HG03060 (cell line): Measurements from ENCODE around the gene SLC25A11.
A peak's percentile ranks its signal among the peaks of the same experiment; 100 is the strongest.

Experiments used
- ATAC-seq: cut with Tn5 transposase; IDR thresholded peaks from one replicate; pipeline ENCODE4 v1.9.1; 2021; ENCODE audit warnings: low read depth, moderate number of reproducible peaks; ENCODE audit not compliant: unreplicated experiment

Gene SLC25A11

GRCh38 chr17:4966844-4967538, 27.1 kb upstream of the SLC25A11 start:
- peak; percentile 73 for ATAC-seq

GRCh38 chr17:4965311-4965986, 25.6 kb upstream of the SLC25A11 start:
- ATAC-seq, result no peak

DNA sequence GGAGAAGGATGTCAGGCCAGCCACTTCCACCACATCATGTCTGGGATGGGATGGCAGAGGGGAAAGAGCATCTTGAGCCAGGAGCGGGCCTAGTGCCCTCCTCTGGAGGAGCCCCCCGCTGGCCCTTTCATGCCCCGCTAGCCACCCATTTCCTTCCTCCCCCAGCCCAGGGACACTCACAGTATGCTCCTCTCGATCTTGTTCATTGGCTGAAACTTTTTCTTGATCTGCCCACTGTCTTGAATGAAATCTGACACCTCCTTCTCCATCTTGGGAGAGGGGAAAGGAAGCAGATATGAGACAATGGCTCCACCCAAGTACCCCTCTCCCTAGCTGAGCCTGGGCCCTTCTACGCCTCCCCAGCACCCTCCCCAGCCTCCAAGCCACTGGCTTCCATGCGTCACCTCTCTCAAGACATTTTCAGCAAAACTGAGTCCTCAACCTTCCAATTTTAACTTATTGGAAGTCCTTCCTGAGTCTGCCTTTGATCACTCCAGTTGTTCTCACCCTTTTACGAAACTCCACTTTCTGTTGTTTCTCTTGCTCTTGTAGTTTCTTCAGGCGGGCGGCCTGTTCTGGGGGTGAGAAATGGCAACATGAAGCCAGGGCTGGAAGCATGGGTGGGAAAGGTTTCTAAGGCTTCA, 20.6 kb upstream of the SLC25A11 start:
- no peak for ATAC-seq

DNA sequence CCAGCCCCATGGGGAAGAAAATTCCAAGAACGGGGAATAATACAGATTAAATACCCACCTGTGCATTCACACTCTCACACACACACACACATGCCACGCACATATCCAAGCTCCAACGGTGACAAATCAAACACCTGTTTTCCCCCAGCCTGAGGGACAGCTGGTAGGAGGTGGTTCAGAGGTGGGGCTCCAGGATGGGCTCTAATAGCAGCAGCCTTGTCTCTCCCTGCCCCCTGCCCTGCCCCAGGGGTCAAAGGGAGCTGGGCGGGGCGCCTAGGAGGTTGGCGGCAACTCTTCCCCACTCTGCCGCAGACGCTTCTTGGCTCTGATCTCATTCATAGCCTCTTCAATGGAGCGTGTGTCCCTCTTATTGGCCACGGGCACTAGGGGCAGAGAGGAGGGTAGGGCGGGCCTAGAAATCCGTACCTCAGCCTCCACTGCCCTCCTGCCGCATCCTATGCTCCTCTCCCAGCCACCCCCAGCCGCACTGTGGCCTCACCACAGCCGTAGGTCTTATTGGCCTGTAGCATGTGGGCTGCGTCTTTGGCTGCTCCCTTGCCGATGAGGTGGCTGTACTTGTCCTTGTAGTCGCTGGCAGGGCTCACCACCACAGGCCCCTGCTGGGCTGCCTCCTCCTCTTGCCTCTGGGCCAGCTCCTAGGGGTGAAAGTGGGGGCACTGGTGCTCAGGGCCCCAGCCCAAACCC, 19.6 kb upstream of the SLC25A11 start:
- ATAC-seq, result no peak

GRCh38 chr17:4958102-4958501, 18.3 kb upstream of the SLC25A11 start:
- ATAC-seq, result no peak

GRCh38 chr17:4956493-4957061, 16.7 kb upstream of the SLC25A11 start:
- ATAC-seq, result no peak

DNA sequence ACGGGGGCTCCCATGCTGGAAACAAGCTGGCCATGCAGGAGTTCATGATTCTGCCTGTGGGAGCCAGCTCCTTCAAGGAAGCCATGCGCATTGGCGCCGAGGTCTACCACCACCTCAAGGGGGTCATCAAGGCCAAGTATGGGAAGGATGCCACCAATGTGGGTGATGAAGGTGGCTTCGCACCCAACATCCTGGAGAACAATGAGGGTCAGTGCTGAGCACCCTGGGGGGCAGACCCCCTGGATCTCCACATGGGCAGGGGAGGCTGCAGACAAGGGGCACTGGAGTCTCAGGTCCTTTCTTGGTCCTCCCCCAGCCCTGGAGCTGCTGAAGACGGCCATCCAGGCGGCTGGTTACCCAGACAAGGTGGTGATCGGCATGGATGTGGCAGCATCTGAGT, 15.2 kb upstream of the SLC25A11 start:
- ATAC-seq, result no peak

DNA sequence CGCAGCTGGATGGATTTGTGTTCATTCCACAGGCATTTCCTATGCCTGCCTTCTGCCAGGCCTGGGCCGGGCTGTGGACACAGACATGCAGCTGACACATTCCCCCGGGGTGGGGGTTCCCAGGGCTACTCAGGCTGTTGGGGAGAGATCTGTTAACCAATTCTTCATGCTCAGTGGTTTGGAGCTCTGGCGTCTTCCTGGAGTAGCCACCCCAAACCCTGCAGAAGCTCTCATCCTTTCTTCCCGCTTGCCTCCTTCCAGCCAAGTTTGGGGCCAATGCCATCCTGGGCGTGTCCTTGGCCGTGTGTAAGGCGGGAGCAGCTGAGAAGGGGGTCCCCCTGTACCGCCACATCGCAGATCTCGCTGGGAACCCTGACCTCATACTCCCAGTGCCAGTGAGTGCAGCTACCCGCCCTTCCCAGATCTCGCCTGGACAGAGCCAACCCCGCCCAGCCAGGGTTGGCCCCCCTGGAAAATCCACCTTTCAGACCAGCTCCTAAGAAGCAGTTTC, 13.7 kb upstream of the SLC25A11 start:
- no peak for ATAC-seq

DNA sequence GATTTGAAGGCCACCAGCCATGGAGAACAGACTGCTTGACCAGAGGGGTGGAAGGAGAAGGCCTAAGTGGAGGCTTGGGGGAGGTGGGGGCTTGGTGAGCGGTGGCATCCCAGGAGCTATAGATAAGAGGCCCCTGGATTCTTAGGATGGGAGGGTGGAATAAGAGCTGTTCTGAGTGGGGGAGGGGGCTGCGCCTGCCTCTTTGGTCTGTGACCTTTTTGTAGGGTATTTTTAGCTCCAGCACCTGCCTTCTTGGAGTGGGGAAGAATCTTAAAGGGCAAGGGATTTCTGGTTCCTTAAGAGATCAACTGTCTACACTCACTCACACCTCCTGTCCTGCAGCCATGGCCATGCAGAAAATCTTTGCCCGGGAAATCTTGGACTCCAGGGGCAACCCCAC, 11.6 kb upstream of the SLC25A11 start:
- no peak for ATAC-seq

DNA sequence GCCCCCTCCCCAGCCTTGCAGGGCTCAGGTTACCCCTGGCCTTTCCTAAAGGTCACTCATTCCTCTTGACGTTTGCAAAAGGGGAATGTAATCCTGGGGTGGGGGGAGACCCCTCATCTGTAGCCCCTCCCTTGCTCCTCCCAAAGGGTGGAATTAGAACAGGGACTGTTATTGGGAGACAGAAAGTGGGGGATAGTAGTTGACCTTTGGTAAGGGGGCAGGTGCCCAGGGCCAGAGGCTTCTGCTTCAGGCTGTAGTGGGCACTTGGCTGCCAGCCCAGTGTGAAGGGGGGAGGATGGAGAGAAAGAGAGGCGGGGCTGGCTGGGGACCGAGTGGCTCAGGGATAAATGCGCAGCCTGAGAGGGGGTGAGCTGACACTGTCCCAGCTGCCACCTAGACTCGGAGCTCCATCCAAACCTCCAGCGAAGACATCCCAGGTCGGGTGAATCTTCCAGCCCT, 10.9 kb upstream of the SLC25A11 start, which contains the start of gene ENO3:
Gene ENO3, plus strand, starts transcription at position 374 of the 459 bp plus-strand sequence. CDS start 711 bp downstream, outside the sequence.
- no peak for ATAC-seq

GRCh38 chr17:4950075-4950745, 10.4 kb upstream of the SLC25A11 start:
- ATAC-seq, result no peak

DNA sequence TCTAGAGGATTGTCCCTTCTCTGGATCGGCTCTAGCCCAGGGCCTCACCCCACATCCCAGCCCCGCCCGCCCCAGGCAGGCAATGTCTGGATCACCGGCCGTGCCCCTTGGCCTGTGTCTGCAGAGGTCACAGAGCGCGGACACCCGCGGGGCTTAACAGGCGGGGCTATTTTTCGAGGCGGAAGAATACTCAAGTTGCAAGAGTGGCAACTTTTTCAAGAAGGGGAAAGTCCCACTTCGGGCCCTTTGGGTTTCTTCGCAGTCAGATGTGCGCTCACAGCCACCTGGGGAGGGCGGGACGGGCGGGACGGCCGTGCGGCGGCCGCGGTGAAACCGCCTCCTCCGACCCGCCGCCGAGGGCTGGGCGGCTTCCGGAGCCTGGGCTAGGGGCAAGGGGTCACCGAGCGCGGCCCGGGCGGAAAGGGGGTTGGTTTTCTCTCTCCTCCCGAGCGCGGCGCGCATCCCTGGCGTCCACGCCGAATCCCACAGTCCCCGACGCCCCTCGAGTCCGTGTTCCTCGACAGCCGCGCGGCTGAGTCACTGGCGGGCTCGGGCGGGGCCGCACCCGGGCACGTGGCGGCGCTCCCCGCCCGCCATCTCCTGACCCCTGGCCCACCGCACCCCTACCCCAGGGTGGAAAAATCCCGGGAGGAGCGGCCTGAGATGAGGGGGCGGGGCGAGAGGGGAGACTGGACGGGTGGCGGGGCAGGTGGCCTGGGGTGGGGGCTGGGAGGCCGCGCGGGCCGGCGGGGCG, 9.7 kb upstream of the SLC25A11 start:
- ATAC-seq, result peak; percentile 29

DNA sequence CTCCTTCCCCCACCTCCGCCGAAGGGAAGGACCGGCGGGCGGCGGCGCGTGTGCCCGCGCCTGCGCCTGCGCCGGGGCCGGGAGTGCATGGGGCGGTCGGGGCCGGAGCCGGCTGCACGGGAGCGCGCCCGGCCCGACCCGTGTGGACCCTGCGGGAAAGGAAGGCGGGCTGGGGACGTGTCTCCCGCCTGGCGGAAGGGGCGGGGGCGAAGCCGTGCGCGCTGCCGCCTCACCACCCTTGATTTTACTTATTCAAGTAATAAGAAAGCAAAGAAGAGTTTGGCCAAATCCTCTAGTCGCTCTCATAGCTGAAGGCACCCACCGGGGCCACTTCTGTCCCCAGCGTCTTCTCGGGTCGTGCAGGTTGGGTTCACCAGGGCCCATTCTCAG, 9.1 kb upstream of the SLC25A11 start:
- no peak for ATAC-seq

DNA sequence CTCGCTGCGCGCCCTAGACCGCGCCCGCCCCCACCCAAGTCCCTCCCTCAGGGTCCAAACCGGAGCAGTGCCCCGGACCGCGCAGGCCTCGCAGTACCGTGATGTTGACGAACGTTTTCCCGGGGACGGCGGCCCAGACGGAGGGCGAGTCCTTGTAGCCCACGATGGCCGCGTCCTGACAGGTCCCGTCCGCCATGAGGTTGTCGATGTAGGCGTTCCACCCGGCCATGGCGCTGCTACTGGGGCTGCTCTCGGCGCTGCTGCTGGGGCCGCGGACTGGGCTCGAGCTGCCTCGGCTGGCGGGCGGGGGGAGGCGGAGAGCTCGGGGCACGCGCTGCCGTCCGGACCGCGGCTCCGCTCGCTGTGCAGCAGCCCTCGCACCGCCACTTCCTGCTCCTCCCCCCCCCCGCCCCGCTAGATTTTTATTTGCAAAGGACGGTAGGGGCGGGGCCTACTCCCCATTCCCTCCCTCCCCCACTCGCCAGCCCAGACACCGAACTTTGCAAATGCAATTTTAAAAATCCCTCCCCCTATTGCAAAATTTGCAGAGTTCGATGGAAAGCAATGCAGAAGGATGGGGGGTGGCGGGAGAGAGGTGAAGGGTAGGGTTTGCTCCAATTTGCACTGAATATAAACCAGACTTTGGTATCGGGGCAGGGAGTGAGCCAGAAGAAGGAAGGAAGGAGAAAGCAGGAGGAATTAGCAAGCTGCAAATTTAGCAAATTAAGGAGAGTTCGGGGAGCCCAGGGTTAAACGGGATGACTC, 8.5 kb upstream of the SLC25A11 start, which contains the start of gene PFN1:
Gene PFN1, minus strand, starts transcription at position 365 of the 765 bp plus-strand sequence. Its CDS starts 136 bp downstream, at position 229.
- ATAC-seq, result no peak

DNA sequence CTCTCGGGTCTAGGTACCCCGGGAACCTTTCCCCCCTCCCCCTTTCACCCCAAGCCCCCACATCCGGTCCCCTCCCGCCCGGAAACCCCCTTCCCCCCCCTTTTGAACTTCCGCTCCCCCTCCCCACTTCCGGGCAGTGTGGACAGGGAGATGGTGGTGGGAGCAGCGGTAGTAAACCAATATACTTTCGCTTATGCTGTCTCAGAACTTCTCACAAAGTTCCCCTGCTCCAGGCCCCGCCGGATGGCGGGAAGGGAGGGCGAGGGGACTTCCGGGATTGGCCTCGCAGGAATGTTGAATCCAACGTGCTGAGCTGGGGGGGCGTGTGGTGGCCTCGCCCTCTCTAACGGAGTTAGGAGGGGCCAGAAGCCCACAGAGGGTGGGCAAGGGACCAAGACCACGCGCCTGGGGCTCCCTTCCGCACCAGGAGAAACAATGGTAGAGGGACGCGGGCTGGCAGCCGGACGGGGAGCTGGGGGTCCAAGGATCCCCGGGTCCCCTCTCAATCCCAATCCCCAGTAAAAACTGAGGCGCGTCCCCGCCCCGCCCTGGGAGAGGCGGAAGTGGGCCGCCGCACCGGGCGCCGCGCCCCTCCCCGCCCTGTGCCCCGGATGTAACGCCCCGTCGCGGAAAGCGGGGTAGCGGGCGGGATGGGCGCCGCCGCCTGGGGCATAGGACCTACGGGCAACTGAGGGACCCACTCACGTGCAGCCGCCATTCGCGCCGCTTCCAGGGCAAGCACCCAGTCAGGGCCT, 7.7 kb upstream of the SLC25A11 start:
- ATAC-seq, result no peak

GRCh38 chr17:4947010-4947410, 7.2 kb upstream of the SLC25A11 start:
- no peak for ATAC-seq

DNA sequence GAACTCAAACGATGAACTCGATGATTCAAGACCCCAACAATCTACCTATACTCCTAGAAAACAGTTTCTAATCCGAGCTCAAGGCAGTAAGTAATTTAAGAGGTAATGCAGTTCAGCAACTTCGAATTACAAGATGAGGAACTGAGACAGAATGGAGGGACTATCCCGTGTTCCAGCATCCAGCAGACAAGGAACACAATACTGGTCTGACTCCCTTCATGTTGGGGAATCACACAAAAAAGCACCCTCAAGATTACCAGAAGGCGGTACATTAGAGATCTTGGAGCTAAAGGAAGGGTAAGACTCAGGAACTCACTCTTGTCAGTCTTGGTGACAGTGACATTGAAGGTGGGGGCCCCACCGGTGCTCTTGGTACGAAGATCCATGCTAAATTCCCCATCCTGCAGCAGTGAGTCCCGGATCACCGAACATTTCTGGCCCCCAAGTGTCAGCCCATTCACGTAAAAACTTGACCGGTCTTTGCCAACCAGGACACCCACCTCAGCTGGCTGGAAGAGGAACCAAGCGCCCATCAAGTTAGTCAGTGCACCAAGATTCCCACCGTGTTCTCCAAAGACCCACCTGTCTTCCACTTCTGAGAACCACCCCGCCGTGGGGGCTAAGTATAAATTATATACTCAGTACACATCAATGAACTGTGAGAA, 6.6 kb upstream of the SLC25A11 start:
- no peak for ATAC-seq
